Measurements from ENCODE around the gene RGS11.

GRCh38 chr16:320206-320605 is 44.5 kb upstream of the RGS11 start:
- no peak for TF ChIP-seq CTCF (IDR thresholded peaks at IDR 0.05)
- TF ChIP-seq POLR2A (IDR thresholded peaks at IDR 0.05), result no peak
